NCI-H524 treated with DMSO at 0.1 percent for 48 hours (cell line): Measurements from ENCODE around the gene MAOA.
"Not testable (repeated sequence)": the region's sequence is repeated elsewhere in the genome, so short reads cannot be mapped to it uniquely, and the experiment has no call there.

ENCODE experiments used
- DNase-seq: peaks from one replicate; lab custom pipeline; 2025; lab: John Stamatoyannopoulos, UW

MAOA gene

GRCh38 chrX:43663173-43663572 lies 7.1 kb downstream of the MAOA start:
- no peak for DNase-seq

GRCh38 chrX:43664258-43664657 lies 8.2 kb downstream of the MAOA start:
- DNase-seq, result no peak

GRCh38 chrX:43664708-43665107 lies 8.6 kb downstream of the MAOA start:
- no peak for DNase-seq

- DNase-seq, result no peak
Measured at GRCh38 chrX:43666311-43666912, 10.3 kb downstream of the MAOA start.

- not testable (repeated sequence) for DNase-seq
Measured at GRCh38 chrX:43675965-43676628, 20.0 kb downstream of the MAOA start.

- no peak for DNase-seq
Measured at GRCh38 chrX:43676971-43677572, 21.0 kb downstream of the MAOA start.

- DNase-seq, result no peak
Measured at GRCh38 chrX:43677993-43678392, 21.9 kb downstream of the MAOA start.

GRCh38 chrX:43679058-43679457 lies 23.0 kb downstream of the MAOA start:
- no peak for DNase-seq

- DNase-seq, result no peak
Measured at GRCh38 chrX:43679778-43680177, 23.7 kb downstream of the MAOA start.

- no peak for DNase-seq
Measured at GRCh38 chrX:43682726-43683125, 26.6 kb downstream of the MAOA start.

GRCh38 chrX:43685221-43685620 lies 29.1 kb downstream of the MAOA start:
- no peak for DNase-seq

- DNase-seq, result no peak
Measured at GRCh38 chrX:43688586-43688985, 32.5 kb downstream of the MAOA start.

GRCh38 chrX:43693602-43694406 lies 37.7 kb downstream of the MAOA start:
- DNase-seq, result no peak

- DNase-seq, result no peak
Measured at GRCh38 chrX:43699475-43699874, 43.4 kb downstream of the MAOA start.

- DNase-seq, result no peak
Measured at GRCh38 chrX:43702079-43702524, 46.0 kb downstream of the MAOA start.

GRCh38 chrX:43702660-43703059 lies 46.6 kb downstream of the MAOA start:
- no peak for DNase-seq

GRCh38 chrX:43703211-43703791 lies 47.2 kb downstream of the MAOA start:
- DNase-seq, result no peak

GRCh38 chrX:43706786-43707370 lies 50.8 kb downstream of the MAOA start:
- no peak for DNase-seq

GRCh38 chrX:43707812-43708548 lies 51.9 kb downstream of the MAOA start:
- DNase-seq, result no peak

GRCh38 chrX:43716144-43716543 lies 60.0 kb downstream of the MAOA start:
- no peak for DNase-seq

GRCh38 chrX:43716696-43717095 lies 60.6 kb downstream of the MAOA start:
- DNase-seq, result no peak
